Astrocyte (in vitro differentiated cells and primary cell): ENCODE data around the gene ANKRD11.

Source experiments
- EZH2 ChIP-seq: IDR thresholded peaks from 2 replicates; pipeline ENCODE4 v1.6.1; 2012; ENCODE audit warnings: mild to moderate bottlenecking, low read length, inconsistent platforms; ENCODE audit not compliant: insufficient read depth
- TF ChIP-seq, protein P1 (sequence below): IDR thresholded peaks from 2 replicates; pipeline ENCODE4 v1.5.1; 2011; ENCODE audit warnings: low read depth, mild to moderate bottlenecking, inconsistent platforms, low read length, moderate library complexity; ENCODE audit not compliant: insufficient read depth

- TF ChIP-seq, protein P1, sequence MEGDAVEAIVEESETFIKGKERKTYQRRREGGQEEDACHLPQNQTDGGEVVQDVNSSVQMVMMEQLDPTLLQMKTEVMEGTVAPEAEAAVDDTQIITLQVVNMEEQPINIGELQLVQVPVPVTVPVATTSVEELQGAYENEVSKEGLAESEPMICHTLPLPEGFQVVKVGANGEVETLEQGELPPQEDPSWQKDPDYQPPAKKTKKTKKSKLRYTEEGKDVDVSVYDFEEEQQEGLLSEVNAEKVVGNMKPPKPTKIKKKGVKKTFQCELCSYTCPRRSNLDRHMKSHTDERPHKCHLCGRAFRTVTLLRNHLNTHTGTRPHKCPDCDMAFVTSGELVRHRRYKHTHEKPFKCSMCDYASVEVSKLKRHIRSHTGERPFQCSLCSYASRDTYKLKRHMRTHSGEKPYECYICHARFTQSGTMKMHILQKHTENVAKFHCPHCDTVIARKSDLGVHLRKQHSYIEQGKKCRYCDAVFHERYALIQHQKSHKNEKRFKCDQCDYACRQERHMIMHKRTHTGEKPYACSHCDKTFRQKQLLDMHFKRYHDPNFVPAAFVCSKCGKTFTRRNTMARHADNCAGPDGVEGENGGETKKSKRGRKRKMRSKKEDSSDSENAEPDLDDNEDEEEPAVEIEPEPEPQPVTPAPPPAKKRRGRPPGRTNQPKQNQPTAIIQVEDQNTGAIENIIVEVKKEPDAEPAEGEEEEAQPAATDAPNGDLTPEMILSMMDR: no peak
- no peak for TF ChIP-seq EZH2
These were observed 47.2 kb upstream of the ANKRD11 start for GRCh38 chr16:89537549-89537925.
